ENCODE results near the gene NRN1L. TPM values are rescaled to one million over a fixed set of nuclear protein-coding genes. Genes with fewer than 3 reads are reported as not detected.
A peak's percentile ranks its signal among the peaks of the same experiment; 100 is the strongest.

NRN1L gene

DNA sequence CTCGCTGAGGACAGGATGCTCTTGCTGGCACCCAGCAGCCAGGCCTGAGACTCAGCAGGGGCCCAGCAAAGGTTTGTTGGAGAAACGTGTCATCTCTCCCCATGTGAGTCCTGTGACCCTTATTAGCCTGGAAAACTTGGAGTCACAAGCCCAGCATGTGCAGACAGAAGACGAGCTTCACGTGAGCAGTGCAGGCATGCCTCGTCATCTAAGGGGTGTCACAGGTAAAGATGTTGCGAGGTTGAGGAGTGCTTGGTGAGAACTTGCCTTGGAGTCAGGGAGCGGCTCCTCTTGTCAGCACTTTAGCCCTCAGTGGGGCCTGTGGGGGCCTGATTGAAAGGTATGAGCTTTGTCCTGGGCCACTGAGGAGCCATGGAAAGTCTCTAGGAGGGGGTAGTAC lies 49.1 kb downstream of the NRN1L start:
- peaks cover 23% of the 10 kb centered on the region for H3K4me1 ChIP-seq (ENCODE audit: control insufficient read depth, insufficient read depth, low read length)
- H3K4me3 ChIP-seq (ENCODE audit: low read length): no peak overlapping the region
- H3K9me3 ChIP-seq (replicated peaks; ENCODE audit: low read length): no peaks in the 10 kb centered on the region
- no peak overlapping the region for H3K9ac ChIP-seq (ENCODE audit: low read depth, low read length)
- H3K4me2 ChIP-seq (ENCODE audit: low read length): no peak overlapping the region
- peaks cover 2% of the 10 kb centered on the region for H3K36me3 ChIP-seq (ENCODE audit: insufficient read depth, low read length)
- no peaks in the 10 kb centered on the region for H3K27me3 ChIP-seq (ENCODE audit: control insufficient read depth, insufficient read depth, low read length)

GRCh38 chr16:67934306-67935100 lies 49.8 kb downstream of the NRN1L start:
- Histone ChIP-seq H3K9me3 (replicated peaks; ENCODE audit: low read length) (no peaks in the 10 kb centered on the region), H3K4me3 (ENCODE audit: low read length) (peak overlapping the region; percentile 77), H3K4me1 (ENCODE audit: control insufficient read depth, insufficient read depth, low read length) (peaks cover 23% of the 10 kb centered on the region), H3K36me3 (ENCODE audit: insufficient read depth, low read length) (peaks cover 4% of the 10 kb centered on the region), H3K27me3 (ENCODE audit: control insufficient read depth, insufficient read depth, low read length) (no peaks in the 10 kb centered on the region), H3K4me2 (ENCODE audit: low read length) (peak overlapping the region; percentile 97), H3K9ac (ENCODE audit: low read depth, low read length) (peak overlapping the region; percentile 88)

- Histone ChIP-seq H3K4me2 (ENCODE audit: low read length) (peak overlapping the region; percentile 97), H3K9ac (ENCODE audit: low read depth, low read length) (peak overlapping the region; percentile 88), H3K4me3 (ENCODE audit: low read length) (peak overlapping the region; percentile 77), H3K27me3 (ENCODE audit: control insufficient read depth, insufficient read depth, low read length) (no peaks in the 10 kb centered on the region), H3K4me1 (ENCODE audit: control insufficient read depth, insufficient read depth, low read length) (peaks cover 23% of the 10 kb centered on the region), H3K9me3 (replicated peaks; ENCODE audit: low read length) (no peaks in the 10 kb centered on the region), H3K36me3 (ENCODE audit: insufficient read depth, low read length) (peaks cover 10% of the 10 kb centered on the region)
These were observed 50.4 kb downstream of the NRN1L start for GRCh38 chr16:67935101-67935401.

- Histone ChIP-seq H3K27me3 (ENCODE audit: control insufficient read depth, insufficient read depth, low read length) (no peaks in the 10 kb centered on the region), H3K9me3 (replicated peaks; ENCODE audit: low read length) (no peaks in the 10 kb centered on the region), H3K4me1 (ENCODE audit: control insufficient read depth, insufficient read depth, low read length) (peaks cover 23% of the 10 kb centered on the region), H3K4me3 (ENCODE audit: low read length) (peak overlapping the region; percentile 77), H3K36me3 (ENCODE audit: insufficient read depth, low read length) (peaks cover 15% of the 10 kb centered on the region), H3K4me2 (ENCODE audit: low read length) (peak overlapping the region; percentile 97), H3K9ac (ENCODE audit: low read depth, low read length) (peak overlapping the region; percentile 88)
These were observed 50.9 kb downstream of the NRN1L start for GRCh38 chr16:67935402-67936123.

Small RNAs within 50 kb of the gene (small RNA-seq; reads per million reads assigned to genes)
- not detected for gene AC040162.2
- not detected for gene NRN1L

All from skeletal muscle satellite cell (primary cell).